GM21381 (cell line): ENCODE measurements around the gene GPX1.
"Not testable (repeated sequence)": the region's sequence is repeated elsewhere in the genome, so short reads cannot be mapped to it uniquely, and the experiment has no call there.

Source experiments
- ATAC-seq: cut with Tn5 transposase; IDR thresholded peaks from one replicate; pipeline ENCODE4 v1.9.1; 2021; ENCODE audit warnings: mild to moderate bottlenecking, moderate library complexity; ENCODE audit not compliant: unreplicated experiment

Gene GPX1

DNA sequence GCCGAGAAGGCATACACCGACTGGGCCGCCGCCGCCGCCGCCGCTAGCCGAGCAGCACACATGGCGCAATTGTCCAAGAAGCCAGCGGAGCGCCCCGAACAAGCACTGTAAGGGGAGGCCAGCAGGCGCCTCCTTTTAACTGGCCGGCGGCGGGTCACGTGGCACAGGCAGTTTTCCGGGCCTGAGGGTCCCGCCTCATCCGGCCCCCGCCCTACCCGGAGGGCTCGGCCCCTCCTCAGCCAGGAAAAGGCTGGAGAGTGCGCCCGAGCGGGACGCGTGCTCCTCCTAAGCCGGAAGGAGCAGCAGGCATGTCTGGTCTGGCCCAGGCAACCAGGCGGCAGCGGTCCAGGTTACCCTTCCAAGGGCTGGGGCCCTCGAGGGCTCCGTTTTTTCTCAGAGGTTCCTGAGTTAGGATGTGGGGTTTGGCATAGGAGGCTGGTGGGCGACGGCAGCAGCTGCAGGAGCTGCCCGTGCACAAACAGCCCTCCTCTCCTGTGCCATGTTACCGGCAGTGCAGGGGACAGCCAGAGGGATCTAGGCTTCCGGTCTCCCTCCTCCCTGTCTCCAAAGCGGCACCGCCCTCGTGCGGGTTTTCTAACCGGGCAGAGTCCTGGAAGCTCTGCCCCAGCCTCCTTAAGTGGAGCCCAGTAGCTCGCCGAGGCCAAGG lies at the start of gene GPX1:
GPX1 (minus strand) TSS at position 137 of the 667 bp plus-strand sequence; CDS start at position 62, 75 bp downstream.
- ATAC-seq = peak; percentile 83

DNA sequence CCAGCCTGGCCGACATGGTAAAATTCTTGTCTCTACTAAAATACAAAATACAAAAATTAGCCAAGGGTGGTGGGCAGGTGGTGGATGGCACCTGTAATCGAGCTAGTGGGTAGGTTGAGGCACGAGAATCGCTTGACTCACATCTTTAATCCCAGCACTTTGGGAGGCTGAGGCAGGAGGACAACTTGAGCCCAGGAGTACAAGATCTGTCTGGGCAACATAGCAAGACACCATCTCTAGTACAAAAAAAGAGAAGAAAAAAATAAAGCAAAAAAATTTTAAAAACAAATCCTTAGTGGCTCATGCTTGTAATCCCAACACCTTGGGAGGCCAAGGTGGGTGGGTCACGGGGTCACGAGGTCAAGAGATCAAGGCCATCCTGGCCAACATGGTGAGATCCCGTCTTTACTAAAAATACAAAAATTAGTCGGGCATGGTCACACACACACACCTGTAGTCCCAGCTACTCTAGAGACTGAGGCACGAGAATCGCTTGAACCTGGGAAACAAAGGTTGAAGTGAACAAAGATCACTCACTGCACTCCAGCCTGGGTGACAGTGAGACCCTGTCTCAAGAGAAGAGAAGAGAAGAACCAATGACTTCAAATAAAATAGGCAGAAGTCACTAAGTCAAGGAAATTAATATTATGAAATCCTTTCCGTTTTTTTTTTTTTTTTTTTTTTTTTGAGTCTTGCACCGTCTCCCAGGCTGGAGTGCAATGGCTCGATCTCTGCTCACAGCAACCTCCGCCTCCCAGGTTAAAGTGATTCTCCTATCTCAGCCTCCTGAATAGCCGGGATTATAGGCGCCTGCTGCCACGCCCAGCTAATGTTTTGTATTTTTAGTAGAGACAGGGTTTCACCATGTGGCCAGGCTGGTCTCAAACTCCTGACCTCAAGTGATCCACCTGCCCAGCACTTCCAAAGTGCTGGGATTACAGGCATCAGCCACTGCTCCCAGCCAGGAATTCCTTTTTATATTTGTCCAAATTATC lies 48.7 kb upstream of the GPX1 start:
- no peak for ATAC-seq

DNA sequence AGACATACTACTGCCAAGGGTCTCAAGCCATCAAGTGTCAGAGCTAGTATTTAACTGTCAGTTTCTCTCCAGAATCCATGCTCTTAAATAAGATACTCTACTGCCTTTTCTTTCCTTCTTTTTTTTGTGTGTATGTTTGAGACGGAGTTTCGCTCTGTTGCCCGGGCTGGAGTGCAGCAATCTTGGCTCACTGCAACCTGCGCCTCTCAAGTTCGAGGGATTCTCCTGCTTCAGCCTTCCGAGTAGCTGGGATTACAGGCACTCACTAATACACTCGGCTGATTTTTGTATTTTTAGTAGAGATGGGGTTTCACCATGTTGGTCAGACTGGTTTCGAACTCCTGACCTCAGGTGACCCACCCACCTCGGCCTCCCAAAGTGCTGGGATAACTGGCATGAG lies 47.4 kb upstream of the GPX1 start:
- not testable (repeated sequence) for ATAC-seq

DNA sequence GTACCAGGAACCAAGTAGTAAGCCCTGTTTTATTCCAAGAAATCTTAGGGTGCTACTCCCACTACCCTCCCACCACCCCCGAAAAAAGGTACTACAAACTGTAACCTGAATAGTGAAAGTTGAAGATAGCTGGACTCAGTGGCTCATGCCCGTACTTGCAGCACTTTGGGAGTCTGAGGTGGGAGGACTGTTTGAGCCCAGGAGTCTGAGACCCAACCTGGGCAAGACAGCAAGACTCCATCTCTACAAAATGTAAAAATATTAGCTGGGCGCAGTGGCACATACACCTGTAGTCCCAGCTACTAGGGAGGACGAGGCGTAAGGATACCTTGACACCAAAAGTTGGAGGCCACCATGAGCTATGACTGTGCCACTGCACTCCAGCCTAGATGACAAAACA lies 45.7 kb upstream of the GPX1 start:
- ATAC-seq = no peak

DNA sequence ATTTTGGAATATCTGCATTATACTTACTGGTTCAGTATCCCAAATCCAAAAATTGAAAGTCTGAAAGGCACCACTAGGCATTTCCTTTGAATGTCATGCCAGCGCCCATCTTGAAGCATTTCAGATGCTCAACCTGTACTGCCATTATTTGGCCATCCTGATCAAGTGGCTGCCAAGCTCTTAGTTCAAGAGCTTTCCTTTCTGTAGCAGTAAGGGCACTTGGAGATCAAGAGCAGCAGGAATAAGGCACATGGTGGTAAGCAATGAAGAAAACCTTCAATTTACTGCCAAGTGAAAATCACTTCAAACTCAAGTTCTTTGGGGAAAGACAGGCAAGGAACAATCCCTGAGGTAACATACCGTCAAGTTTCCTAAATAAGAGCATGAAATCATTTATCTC lies 43.6 kb upstream of the GPX1 start:
- no peak for ATAC-seq

DNA sequence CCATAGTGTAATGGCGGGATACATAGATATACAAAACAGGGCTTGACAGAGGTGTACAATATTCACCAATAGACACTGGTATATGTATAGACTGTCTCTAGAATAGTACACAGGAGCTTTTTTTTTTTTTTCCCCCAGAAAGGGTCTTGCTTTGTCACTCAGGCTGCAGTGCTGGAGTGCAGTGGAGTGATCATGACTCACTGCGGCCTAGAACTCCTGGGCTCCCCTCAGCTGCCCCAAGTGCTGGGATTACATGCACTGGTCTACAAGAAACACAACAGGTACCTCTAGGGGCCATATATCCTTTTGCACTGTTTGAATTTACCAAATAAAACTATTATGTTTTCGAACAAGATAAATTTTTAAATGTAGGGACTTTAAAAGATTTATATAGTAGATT lies 41.3 kb upstream of the GPX1 start:
- no peak for ATAC-seq

DNA sequence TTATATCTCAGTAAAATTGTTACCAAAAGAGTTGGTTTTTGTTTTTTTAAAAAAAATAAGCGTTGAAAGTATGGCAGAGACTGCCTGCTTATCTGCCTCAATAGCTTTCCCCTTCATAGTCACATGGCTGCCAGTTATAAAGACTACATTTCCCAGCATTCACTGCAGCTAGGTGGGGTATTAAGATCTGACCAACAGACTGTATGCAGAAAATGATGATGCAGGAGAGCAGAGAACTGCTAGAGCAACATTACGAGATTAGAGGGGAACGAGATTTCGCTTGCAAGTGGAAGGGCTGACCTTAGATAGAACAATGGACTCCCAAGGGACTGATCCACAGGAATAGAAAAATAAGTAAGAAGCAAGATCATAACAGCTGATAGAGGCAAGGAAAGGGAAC lies 39.3 kb upstream of the GPX1 start:
- no peak for ATAC-seq

DNA sequence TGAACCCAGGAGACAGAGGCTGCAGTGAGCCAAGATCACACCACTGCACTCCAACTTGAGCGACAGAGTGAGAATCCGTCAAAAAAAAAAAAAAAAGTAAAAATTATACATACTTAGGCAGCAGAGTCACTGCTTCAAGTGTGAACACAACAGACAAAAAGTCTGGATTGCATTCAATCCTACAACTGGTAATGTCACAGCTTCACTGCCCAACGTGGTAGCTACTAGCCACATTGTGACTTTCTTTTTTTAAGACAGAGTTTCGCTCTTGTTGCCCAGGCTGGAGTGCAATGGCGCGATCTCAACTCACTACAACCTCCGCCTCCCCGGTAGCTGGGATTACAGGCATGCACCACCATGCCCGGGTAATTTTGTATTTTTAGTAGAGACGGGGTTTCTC lies 33.2 kb upstream of the GPX1 start:
- not testable (repeated sequence) for ATAC-seq

DNA sequence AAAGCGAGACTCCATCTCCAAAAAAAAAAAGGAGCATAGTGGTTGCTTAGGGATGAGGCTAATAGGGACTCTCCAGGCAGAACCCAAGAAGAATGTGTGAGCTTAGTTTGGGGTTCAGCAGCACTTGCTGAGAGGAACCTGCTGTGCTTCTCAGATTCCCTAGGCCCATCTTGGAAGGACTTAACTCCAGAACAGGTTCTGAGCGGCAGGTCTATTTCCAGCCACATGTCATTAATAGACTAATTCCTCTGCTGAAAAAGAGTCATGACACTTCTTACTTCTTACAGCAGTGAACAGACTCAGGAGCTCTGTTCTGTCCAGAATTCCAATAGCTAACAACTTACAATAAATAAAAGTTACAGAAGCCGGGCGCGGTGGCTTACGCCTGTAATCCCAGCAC lies 31.1 kb upstream of the GPX1 start:
- no peak for ATAC-seq

DNA sequence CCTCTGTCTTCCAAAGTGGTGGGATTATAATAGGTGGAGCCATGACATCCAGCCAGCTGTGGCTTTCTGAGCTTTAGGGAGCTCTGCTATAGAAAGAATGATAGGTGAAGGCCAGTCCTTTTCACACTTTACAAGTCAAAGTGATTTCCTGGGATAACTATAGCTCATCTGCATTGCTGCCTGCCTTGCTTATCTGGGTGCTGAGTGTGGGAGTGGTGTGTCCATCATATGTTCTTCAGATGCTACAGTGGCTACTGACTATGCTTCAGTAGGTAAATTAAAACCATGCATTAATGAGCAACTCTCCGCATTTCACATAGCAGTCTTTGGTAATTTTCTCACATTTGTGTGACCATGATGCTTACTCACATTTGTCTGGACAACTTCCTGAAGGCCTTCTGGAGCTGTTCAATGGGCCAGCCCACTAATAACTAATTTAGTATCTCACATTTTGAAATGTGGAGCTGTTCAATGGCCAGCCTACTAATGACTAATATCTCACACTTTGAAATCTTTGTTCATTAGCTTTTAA lies 30.2 kb upstream of the GPX1 start:
- no peak for ATAC-seq

DNA sequence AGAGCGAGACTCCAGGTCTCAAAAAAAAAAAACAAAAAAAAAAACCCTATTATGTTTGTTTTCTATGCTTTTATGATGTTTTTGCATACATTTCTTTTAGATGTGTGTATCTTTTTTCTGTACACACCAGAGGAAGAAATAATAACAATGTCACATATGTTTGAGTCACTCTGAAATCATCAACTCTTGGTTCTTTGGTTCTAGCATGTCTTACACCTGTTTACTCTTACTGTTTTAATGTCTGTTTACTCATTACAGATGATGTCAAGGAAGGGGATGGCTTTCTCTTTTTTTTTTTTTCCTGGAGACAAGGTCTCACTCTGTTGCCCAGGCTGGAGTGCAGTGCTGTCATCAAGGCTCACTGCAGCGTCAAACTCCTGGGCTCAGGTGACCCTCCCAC lies 29.6 kb upstream of the GPX1 start:
- no peak for ATAC-seq

DNA sequence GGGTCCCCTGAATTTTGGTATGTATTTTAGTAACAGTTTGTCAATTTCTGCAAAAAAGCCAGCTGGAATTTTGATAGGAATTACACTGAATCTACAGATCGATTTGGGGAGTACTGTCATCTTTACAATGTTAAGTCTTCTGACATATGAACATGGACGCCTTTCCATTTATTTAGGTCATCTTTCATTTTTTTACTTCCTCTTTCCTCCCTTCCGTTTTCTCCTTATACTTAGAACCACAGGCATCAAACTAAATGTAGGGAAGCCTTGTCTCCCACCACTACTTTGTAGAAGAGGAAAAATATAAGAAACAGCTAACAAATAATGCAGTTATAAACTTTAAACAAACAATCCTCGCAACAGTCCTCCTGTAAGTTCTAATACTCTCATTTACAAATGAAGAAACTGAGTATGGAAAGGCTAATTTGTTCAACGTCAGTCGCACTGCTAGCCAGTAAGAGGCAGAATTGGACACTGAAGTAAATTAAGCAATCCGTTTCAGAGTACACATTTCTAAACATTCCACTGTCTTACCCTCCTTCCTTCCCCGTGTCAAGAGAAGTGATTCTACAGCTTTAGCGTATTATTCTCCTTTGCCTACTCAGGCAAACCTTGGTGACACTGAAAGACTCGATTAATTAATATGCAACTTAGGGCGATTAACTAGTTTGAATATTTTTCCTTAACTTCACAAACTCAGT lies 28.1 kb upstream of the GPX1 start:
- ATAC-seq = no peak

DNA sequence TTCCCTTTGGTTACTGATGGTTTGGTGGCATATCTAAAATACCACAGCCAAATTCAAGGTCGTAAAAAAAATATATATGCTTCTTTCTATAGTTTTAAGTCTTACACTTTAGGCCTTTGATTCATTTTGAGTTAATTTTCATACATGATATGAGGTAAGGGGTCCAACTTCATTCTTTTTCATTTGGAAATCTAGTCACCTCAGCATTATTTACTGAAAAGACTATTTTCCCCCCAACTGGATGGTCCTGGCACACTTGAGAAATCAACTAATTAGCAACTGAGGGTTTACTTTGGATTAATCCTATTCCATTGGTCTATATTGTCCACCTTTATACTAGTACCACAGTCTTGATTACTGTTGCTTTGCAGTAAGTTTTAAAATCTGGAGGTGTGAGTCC lies 27.5 kb upstream of the GPX1 start:
- ATAC-seq = no peak

DNA sequence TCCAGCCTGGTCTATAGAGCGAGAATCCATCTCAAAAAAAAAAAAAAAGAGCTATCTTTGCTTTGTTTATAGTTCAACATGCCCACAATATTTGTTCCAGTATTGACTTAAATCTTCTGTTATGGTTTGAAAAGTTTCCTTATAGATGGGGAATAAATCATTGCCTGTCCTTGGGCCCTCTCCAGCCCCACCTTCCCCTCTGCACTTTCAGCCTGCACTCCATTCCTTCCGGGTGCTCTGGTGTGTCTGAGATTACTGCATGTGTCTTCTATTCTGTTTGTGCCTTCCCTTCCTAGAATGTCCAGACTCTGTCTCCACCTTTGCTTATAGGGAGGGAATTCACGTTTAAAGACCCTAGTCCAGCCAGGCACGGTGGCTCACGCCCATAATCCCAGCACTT lies 25.2 kb upstream of the GPX1 start:
- ATAC-seq = no peak

DNA sequence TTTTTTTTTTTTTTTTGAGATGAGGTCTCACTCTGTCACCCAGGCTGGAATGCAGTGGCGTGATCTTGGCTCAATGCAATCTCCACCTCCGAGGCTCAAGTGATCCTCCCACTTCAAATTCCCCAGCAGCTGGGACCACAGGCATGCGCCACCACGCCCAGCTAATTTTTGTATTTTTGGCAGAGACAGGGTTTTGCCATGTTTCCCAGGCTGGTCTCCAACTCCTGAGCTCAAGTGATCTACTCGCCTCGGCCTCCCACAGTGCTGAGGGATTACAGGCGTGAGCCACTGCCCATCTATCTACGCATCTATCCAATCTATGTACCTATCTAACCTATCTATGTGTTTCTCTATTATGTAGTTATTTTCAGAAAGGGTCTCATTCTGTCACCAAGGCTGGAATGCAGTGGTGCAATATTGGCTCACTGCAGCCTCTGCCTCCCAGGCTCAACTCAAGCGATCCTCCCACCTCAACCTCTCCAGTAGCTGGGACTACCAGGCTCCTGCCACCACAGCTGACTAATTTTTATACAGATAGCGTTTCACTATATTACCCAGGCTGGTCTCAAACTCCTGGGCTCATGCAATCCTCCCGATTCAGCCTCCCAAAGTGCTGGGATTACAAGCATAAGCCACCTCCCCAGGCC lies 20.2 kb upstream of the GPX1 start:
- ATAC-seq = no peak

DNA sequence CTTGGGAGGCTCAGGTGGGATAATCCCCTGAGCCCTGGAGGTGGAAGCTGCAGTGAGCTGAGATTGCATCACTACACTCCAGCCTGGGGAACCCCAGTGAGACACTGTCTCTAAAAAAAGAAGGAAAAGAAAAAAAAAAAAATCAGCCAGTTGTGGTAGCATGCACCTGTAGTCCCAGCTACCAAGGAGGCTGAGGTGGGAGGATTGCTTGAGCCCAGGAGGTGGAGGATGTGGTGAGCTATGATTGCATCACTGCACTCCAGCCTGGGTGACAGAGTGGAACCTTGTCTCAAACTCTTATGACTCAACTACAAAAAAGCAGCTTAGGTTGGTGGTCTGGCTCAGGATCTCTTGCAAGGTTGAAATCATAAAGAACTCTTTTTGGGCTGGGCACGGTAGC lies 19.3 kb upstream of the GPX1 start:
- ATAC-seq = no peak

DNA sequence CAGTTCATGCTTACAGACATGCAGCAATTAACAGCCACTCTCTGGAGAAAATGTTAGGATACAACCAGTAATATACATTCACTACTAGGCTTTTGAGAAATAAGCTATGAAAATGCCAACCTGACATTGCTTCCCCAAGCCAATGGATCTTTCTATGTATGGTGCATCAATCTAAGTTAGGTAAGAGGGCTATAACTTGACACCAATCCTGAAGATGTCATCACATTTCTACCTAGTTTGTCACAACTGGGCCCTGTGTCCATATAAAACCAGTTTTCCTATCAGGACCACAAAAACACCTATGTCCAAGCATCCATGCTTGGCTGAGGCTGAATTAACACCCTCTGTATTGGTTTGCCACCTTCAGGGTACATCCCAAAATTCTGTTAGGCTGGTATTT lies 13.8 kb upstream of the GPX1 start:
- no peak for ATAC-seq

DNA sequence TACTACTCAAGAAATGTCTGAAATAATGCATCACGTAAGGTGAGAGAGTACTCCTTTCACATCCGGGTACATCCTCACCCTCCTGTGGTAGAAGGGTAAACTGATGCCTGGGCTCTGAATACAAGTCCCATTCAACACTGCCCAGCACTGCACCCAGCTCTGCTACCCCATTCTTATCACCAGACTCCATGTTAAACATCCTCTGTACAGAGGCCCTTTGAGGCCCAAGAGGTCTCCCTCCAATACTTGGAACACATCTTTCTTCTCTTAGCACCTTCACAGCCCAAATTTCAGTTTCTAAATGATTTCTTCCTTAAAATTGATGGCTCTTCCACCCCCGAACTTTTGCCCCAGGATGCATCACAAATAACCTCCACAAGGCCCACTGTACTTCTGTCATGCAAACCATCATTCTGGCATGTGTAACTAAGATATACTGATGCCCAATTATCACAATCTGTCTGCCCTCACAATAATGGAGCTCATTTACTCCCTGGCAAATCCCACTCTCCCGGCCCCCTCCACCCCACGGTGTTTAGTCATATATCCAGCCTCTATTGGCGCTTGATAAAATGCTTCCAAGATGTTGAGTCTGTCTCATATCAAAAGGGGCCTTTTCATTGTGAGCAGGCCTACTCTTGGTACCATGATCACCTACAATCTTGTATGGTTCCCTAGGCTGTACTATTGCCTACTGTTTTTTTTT lies 12.6 kb upstream of the GPX1 start:
- no peak for ATAC-seq

DNA sequence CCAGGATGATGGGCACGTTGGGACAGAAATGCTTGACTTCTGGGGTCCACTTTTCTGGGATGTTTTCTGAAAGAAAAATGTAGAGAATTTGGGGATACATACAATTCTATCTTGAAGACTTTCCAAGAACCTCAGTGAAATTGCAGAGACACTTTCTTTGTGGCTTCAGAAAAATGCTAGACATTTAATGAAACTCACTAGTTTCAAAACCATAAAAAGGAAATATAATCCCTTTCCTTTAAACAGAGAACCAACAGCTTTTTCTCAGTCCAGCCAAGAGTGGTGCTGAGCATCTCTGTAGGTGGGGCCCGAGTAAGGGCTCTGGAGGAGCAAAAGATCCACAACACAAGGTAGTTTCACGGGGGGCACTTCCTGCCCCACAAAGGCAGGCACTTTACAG lies 4.4 kb upstream of the GPX1 start:
- no peak for ATAC-seq

DNA sequence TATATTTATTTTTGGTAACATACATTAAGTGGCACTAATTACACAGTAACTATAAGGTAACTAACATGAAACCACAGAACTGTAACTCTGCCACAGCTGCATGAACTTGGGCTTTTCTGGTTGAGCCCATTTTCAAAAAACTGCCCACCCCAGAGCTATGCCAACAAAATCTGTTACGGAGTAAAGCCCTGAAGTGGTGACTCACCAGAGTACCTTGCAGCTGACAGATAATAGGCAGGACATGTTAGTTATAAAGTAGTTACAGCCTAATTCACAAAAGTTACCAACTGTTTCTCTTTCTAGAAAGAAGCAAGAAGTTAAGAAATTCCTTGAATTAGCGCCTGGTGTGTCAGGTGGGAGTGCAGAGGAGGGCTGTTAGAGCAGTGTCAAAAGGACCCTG lies 1.5 kb upstream of the GPX1 start:
- ATAC-seq = no peak
